ENCODE results near the gene ZPBP. TPM values are rescaled to one million over a fixed set of nuclear protein-coding genes. Genes with fewer than 3 reads are reported as not detected.

The ZPBP gene
- total RNA-seq, 1 donor from 2014 or later, result not detected

GRCh38 chr7:50069613-50070012 lies 23.4 kb downstream of the ZPBP start:
- TF ChIP-seq, protein P1, sequence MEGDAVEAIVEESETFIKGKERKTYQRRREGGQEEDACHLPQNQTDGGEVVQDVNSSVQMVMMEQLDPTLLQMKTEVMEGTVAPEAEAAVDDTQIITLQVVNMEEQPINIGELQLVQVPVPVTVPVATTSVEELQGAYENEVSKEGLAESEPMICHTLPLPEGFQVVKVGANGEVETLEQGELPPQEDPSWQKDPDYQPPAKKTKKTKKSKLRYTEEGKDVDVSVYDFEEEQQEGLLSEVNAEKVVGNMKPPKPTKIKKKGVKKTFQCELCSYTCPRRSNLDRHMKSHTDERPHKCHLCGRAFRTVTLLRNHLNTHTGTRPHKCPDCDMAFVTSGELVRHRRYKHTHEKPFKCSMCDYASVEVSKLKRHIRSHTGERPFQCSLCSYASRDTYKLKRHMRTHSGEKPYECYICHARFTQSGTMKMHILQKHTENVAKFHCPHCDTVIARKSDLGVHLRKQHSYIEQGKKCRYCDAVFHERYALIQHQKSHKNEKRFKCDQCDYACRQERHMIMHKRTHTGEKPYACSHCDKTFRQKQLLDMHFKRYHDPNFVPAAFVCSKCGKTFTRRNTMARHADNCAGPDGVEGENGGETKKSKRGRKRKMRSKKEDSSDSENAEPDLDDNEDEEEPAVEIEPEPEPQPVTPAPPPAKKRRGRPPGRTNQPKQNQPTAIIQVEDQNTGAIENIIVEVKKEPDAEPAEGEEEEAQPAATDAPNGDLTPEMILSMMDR (IDR thresholded peaks at IDR 0.05; ENCODE audit: unreplicated experiment), result no peak
- DNase-seq (ENCODE audit: low spot score, unreplicated experiment), result no peak
- Mint-ChIP-seq H3K27me3 (no peaks in the 10 kb centered on the region), H3K27ac (peak overlapping the region; percentile 77), H3K36me3 (ENCODE audit: insufficient read depth) (peaks cover 6% of the 10 kb centered on the region), H3K9me3 (ENCODE audit: low read depth) (peaks cover 36% of the 10 kb centered on the region), H3K4me3 (ENCODE audit: low read depth) (peak overlapping the region; percentile 45), H3K4me1 (ENCODE audit: low read depth) (peaks cover 19% of the 10 kb centered on the region)

DNA sequence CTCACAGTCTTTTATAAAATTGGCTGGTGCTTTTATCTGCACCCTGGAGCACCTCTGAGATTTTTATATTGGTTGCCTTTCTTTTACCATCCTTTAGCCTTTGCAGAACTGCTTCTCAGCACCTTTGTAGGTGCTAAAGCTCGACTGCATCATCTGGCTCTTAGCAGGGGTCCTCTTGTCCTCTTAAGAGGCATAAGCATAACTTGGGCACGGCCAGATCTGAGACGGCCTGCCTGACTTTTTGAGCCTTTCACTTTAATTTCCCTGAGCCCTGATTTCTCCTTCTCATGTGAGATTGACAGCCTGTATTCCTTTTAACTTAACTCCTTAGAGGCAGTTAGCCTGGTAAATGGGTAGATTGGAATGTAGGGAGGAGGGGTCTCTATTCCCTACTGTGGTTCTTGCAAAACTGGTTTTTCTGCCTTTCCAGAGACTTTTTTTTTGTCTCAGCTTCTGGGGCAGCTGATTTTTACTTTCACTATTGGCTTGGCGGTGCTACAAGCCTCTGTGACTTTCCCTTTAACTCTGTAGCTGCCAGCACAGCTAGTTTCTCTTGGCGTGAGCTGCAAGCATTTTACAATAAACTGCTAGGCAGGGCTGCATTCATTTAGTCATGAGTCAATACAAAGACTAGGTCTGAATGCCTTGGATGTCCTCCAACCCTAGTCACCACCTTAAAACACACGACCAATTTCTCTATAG lies 24.0 kb downstream of the ZPBP start:
- H3K36me3 Mint-ChIP-seq (ENCODE audit: insufficient read depth), result peaks cover 6% of the 10 kb centered on the region
- peak overlapping the region; percentile 45 for H3K4me3 Mint-ChIP-seq (ENCODE audit: low read depth)
- no peaks in the 10 kb centered on the region for H3K27me3 Mint-ChIP-seq
- DNase-seq (ENCODE audit: low spot score, unreplicated experiment), result no peak
- peak overlapping the region; percentile 77 for H3K27ac Mint-ChIP-seq
- TF ChIP-seq, protein P1 (IDR thresholded peaks at IDR 0.05; ENCODE audit: unreplicated experiment), result no peak
- peaks cover 19% of the 10 kb centered on the region for H3K4me1 Mint-ChIP-seq (ENCODE audit: low read depth)
- peaks cover 33% of the 10 kb centered on the region for H3K9me3 Mint-ChIP-seq (ENCODE audit: low read depth)

- Mint-ChIP-seq H3K36me3 (ENCODE audit: insufficient read depth) (peaks cover 6% of the 10 kb centered on the region), H3K27ac (peak overlapping the region; percentile 16), H3K4me3 (ENCODE audit: low read depth) (no peak overlapping the region), H3K9me3 (ENCODE audit: low read depth) (peaks cover 28% of the 10 kb centered on the region), H3K4me1 (ENCODE audit: low read depth) (peaks cover 19% of the 10 kb centered on the region), H3K27me3 (no peaks in the 10 kb centered on the region)
- DNase-seq (ENCODE audit: low spot score, unreplicated experiment), result no peak
- TF ChIP-seq, protein P1 (IDR thresholded peaks at IDR 0.05; ENCODE audit: unreplicated experiment), result peak; percentile 38
These were observed 25.0 kb downstream of the ZPBP start for GRCh38 chr7:50068026-50068425.

DNA sequence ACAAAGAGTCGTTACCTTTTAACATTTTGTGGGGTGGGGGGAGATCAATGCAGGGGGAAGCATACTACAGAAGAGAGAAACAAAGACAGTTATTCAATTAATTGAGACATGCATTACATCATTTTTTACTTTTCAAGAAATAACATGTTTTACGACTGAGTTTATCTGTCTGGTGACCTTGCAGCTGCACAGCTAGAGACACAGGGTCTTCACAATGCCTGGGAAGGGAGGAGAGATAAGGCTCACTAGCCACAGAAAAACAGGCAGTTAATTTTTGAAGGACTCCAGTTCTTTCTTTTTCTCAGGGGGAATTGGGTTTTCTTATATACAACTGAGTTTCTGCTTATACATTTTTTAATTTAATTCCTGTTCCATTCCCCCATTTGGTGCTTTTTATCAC lies 30.1 kb downstream of the ZPBP start:
- Mint-ChIP-seq H3K4me3 (ENCODE audit: low read depth) (no peak overlapping the region), H3K4me1 (ENCODE audit: low read depth) (peaks cover 2% of the 10 kb centered on the region), H3K27ac (no peak overlapping the region), H3K27me3 (no peaks in the 10 kb centered on the region), H3K36me3 (ENCODE audit: insufficient read depth) (no peaks in the 10 kb centered on the region), H3K9me3 (ENCODE audit: low read depth) (peaks cover 9% of the 10 kb centered on the region)
- no peak for DNase-seq (ENCODE audit: low spot score, unreplicated experiment)
- TF ChIP-seq, protein P1 (IDR thresholded peaks at IDR 0.05; ENCODE audit: unreplicated experiment), result no peak

DNA sequence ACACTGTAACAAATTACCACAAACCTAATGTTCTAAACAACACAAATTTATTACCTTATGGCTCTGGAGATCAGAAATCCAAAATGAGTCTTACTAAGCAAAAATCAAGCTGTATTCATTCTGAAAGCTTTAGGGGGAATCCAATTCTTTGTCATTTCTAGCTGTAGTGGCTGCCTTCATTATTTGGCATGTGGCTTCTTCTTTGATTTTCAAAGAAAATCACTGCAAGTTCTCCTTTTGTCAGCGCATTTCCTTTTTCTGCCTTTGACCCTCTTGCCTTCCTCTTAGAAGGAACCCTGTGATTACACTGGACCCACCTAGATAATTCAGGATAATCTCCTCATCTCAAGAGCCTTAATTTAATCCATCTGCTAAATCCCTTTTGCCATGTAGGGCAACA lies 36.9 kb downstream of the ZPBP start:
- H3K9me3 Mint-ChIP-seq (ENCODE audit: low read depth), result peaks cover 6% of the 10 kb centered on the region
- no peaks in the 10 kb centered on the region for H3K4me1 Mint-ChIP-seq (ENCODE audit: low read depth)
- H3K27ac Mint-ChIP-seq, result no peak overlapping the region
- no peak overlapping the region for H3K4me3 Mint-ChIP-seq (ENCODE audit: low read depth)
- DNase-seq (ENCODE audit: low spot score, unreplicated experiment), result no peak
- H3K36me3 Mint-ChIP-seq (ENCODE audit: insufficient read depth), result no peaks in the 10 kb centered on the region
- TF ChIP-seq, protein P1 (IDR thresholded peaks at IDR 0.05; ENCODE audit: unreplicated experiment), result no peak
- H3K27me3 Mint-ChIP-seq, result no peaks in the 10 kb centered on the region
